Esophagus squamous epithelium (tissue), 4 donors: ENCODE measurements around the gene CABLES1.

Source experiments
- POLR2A ChIP-seq, 4 donors: fragments of 450-650 bp; IDR thresholded peaks; one replicate each; pipeline ENCODE4 v1.6.1; 2017; ENCODE audit warnings: antibody characterized with exemption in 4 of 4, mild to moderate bottlenecking in 4 of 4, moderate library complexity in 3 of 4
- TF ChIP-seq, protein P1 (sequence below), 6 experiments: fragments of 450-650 bp in 4 of 6; fragments of 200-600 bp in 2 of 6; sonication (generic) in 2 of 6; IDR thresholded peaks; one replicate each; pipeline ENCODE4 v1.5.1; 2016 to 2019; ENCODE audit warnings: antibody characterized with exemption in 6 of 6, mild to moderate bottlenecking in 4 of 6, moderate library complexity in 4 of 6

DNA sequence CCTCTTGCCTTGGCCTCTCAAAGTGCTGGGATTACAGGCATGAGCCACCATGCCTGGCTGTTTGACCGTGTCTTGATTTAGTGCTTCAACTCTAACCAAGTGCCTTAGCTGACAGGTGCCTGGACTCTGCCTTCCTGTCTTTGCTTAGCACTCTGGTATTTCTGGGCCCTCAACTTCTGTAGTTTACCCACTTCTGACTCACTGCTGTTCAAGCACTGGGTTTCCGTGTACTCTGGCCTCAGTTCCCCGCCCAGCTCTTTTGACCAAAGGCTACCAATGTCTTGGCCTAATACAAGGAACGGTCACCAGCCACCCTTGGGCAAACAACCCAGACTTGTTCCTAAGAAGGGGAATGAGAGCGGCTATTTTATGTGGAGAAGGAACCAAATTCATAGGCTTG is 35.7 kb upstream of the CABLES1 start:
- TF ChIP-seq, protein P1, sequence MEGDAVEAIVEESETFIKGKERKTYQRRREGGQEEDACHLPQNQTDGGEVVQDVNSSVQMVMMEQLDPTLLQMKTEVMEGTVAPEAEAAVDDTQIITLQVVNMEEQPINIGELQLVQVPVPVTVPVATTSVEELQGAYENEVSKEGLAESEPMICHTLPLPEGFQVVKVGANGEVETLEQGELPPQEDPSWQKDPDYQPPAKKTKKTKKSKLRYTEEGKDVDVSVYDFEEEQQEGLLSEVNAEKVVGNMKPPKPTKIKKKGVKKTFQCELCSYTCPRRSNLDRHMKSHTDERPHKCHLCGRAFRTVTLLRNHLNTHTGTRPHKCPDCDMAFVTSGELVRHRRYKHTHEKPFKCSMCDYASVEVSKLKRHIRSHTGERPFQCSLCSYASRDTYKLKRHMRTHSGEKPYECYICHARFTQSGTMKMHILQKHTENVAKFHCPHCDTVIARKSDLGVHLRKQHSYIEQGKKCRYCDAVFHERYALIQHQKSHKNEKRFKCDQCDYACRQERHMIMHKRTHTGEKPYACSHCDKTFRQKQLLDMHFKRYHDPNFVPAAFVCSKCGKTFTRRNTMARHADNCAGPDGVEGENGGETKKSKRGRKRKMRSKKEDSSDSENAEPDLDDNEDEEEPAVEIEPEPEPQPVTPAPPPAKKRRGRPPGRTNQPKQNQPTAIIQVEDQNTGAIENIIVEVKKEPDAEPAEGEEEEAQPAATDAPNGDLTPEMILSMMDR (IDR thresholded peaks at IDR 0.05) = no peak
- no peak for TF ChIP-seq POLR2A (IDR thresholded peaks at IDR 0.05)
